Choroid plexus epithelial cell (primary cell): ENCODE measurements around the gene SLC29A1.
"Not testable (repeated sequence)": the region's sequence is repeated elsewhere in the genome, so short reads cannot be mapped to it uniquely, and the experiment has no call there.

Experiments used
- DNase-seq: peaks from one replicate; pipeline ENCODE4 v3.0.0-alpha.2; 2010; ENCODE audit warnings: low read depth
- H3K4me3 ChIP-seq: 2 replicates; pipeline ENCODE4 v1.5.1; 2011; ENCODE audit warnings: low read depth, mild to moderate bottlenecking, control low read depth, low read length, moderate library complexity
- TF ChIP-seq, protein P1 (sequence below): conservative IDR thresholded peaks from 2 replicates; pipeline ENCODE4 v1.5.1; 2011; ENCODE audit warnings: low read depth, mild to moderate bottlenecking, control low read depth, inconsistent platforms, low read length, moderate library complexity

The SLC29A1 gene

DNA sequence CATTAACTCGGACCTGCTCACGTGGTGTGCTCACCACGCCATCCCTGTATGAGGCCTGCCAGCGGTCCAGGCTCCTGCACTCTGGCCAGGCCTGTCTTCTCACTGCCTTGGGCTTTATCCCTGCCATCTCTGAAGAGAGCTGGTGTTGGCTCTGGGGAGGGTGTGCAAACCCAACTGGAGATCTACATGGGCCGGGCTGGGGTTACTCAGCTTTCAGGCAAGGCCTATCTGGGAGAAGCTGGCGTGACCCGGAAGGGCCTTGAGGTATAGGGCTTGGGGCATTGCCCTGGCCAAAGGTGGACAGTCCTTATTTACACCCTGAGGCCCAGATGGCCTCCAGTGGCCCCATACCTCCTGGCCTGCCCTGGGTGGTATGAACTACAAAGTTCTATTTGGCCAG lies 5.0 kb downstream of the SLC29A1 start:
- H3K4me3 ChIP-seq: no peak overlapping the region
- no peak for DNase-seq
- TF ChIP-seq, protein P1, sequence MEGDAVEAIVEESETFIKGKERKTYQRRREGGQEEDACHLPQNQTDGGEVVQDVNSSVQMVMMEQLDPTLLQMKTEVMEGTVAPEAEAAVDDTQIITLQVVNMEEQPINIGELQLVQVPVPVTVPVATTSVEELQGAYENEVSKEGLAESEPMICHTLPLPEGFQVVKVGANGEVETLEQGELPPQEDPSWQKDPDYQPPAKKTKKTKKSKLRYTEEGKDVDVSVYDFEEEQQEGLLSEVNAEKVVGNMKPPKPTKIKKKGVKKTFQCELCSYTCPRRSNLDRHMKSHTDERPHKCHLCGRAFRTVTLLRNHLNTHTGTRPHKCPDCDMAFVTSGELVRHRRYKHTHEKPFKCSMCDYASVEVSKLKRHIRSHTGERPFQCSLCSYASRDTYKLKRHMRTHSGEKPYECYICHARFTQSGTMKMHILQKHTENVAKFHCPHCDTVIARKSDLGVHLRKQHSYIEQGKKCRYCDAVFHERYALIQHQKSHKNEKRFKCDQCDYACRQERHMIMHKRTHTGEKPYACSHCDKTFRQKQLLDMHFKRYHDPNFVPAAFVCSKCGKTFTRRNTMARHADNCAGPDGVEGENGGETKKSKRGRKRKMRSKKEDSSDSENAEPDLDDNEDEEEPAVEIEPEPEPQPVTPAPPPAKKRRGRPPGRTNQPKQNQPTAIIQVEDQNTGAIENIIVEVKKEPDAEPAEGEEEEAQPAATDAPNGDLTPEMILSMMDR: no peak

DNA sequence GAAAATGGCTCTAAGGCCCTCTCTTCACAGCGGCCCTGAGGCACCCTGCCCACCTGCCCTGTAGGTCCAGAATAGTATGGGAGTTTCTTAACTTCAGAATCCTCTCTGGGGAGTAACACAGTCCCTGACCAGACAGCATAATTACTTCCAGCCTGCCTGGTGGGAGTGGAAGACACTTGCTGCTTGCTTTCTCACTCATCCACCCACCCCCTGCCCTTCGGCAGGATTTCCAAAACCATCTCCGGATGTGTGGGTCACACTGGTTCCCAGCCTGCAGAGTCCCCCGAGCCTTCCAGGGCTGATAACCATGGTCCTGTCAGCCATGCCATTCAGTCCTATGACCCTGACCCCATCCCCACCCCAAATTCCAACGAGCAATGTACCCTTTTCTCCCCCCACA lies 5.4 kb downstream of the SLC29A1 start:
- DNase-seq: no peak
- H3K4me3 ChIP-seq: no peak overlapping the region
- TF ChIP-seq, protein P1: no peak

DNA sequence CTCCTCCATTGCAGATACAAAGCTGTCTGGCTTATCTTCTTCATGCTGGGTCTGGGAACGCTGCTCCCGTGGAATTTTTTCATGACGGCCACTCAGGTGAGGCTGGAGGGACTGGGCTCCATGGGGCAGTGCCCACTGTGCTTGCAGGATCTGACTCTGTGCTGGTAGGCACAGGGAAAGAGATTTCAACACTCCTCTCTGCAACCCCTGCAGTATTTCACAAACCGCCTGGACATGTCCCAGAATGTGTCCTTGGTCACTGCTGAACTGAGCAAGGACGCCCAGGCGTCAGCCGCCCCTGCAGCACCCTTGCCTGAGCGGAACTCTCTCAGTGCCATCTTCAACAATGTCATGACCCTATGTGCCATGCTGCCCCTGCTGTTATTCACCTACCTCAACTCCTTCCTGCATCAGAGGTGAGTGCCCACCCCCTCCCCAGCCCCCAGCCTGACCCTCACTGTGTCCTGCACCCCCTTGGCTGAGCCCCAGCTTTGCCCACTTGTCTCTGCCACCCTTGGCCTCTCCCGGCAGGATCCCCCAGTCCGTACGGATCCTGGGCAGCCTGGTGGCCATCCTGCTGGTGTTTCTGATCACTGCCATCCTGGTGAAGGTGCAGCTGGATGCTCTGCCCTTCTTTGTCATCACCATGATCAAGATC lies 6.1 kb downstream of the SLC29A1 start:
- DNase-seq: no peak
- TF ChIP-seq, protein P1: no peak
- no peak overlapping the region for H3K4me3 ChIP-seq

DNA sequence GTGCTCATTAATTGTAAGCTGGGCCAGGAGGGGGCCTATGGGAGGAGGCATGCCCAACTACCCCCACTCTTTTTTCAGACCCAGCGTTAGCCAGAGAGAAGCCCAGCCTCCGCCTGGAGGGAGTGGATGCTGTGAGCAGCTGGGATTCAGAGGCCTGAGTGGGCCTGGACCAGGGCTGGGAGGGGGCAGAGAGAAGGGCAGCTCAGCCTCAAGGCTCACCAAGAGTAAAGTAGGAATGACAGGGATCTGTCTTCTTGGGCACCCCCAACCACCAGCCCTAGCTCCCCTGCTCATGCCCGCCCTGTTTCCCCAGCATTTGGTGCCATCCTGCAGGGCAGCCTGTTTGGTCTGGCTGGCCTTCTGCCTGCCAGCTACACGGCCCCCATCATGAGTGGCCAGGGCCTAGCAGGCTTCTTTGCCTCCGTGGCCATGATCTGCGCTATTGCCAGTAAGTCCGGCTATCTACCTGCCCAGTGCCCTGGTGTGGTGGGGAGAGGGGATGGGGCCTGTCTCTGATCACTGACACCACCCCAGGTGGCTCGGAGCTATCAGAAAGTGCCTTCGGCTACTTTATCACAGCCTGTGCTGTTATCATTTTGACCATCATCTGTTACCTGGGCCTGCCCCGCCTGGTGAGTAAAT lies 6.8 kb downstream of the SLC29A1 start:
- TF ChIP-seq, protein P1: no peak
- no peak overlapping the region for H3K4me3 ChIP-seq
- DNase-seq: no peak

DNA sequence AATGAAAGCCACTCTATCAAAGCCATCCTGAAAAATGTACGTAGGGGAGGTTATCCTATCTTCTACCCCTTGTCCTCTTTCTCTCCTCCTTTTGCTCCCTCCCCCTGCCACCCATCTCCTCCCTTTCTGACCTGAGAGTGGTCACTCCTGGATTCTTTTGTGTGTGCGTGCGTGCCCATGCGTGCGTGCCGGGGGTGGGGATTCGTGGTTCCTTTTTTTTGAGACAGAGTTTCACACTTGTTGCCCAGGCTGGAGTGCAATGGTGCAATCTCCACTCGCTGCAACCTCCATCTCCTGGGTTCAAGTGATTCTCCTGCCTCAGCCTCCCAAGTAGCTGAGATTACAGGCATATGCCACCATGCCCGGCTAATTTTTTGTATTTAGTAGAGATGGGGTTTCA lies 8.0 kb downstream of the SLC29A1 start:
- not testable (repeated sequence) for DNase-seq

DNA sequence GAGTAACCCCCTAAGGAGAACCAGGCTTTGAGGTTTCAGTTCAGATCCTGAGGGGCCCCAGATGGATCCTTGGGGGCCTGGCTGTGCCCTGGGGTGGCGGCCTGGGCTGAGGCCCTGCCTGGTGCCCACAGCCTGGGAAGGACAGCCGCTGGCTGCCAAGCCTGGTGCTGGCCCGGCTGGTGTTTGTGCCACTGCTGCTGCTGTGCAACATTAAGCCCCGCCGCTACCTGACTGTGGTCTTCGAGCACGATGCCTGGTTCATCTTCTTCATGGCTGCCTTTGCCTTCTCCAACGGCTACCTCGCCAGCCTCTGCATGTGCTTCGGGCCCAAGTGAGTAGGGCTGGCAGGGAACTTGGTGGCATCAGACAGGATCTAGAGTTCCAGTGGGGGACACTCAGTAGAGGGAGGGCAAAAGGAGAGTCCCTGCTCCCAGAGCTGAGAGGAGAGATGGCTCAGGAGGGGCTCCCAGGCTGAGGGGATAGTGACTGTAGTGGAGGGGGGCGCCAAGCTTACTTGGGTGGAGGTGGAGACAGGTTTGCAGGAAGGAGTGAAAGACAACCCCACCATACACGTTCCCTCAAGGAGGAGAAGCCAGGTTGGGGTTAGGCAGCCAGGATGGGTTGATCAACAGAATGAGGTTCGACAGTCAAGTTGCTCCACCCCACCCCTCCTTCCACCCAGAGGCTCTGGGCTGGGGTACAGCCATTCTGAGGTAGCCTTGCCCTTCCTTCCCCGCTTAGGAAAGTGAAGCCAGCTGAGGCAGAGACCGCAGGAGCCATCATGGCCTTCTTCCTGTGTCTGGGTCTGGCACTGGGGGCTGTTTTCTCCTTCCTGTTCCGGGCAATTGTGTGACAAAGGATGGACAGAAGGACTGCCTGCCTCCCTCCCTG lies 9.5 kb downstream of the SLC29A1 start:
- DNase-seq: no peak
- TF ChIP-seq, protein P1: no peak
- H3K4me3 ChIP-seq: no peak overlapping the region

More for the DNA sequence above, 8.0 kb downstream of the SLC29A1 start:
- H3K4me3 ChIP-seq: not testable (repeated sequence)

DNA sequence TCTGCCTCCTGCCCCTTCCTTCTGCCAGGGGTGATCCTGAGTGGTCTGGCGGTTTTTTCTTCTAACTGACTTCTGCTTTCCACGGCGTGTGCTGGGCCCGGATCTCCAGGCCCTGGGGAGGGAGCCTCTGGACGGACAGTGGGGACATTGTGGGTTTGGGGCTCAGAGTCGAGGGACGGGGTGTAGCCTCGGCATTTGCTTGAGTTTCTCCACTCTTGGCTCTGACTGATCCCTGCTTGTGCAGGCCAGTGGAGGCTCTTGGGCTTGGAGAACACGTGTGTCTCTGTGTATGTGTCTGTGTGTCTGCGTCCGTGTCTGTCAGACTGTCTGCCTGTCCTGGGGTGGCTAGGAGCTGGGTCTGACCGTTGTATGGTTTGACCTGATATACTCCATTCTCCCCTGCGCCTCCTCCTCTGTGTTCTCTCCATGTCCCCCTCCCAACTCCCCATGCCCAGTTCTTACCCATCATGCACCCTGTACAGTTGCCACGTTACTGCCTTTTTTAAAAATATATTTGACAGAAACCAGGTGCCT lies 10.2 kb downstream of the SLC29A1 start:
- TF ChIP-seq, protein P1: no peak
- no peak overlapping the region for H3K4me3 ChIP-seq
- no peak for DNase-seq
